HG03103 (cell line): ENCODE measurements around the gene CAPN11.

Source experiments
- ATAC-seq: cut with Tn5 transposase; IDR thresholded peaks from one replicate; pipeline ENCODE4 v1.9.1; 2021; ENCODE audit warnings: low read depth; ENCODE audit not compliant: unreplicated experiment

CAPN11 gene

DNA sequence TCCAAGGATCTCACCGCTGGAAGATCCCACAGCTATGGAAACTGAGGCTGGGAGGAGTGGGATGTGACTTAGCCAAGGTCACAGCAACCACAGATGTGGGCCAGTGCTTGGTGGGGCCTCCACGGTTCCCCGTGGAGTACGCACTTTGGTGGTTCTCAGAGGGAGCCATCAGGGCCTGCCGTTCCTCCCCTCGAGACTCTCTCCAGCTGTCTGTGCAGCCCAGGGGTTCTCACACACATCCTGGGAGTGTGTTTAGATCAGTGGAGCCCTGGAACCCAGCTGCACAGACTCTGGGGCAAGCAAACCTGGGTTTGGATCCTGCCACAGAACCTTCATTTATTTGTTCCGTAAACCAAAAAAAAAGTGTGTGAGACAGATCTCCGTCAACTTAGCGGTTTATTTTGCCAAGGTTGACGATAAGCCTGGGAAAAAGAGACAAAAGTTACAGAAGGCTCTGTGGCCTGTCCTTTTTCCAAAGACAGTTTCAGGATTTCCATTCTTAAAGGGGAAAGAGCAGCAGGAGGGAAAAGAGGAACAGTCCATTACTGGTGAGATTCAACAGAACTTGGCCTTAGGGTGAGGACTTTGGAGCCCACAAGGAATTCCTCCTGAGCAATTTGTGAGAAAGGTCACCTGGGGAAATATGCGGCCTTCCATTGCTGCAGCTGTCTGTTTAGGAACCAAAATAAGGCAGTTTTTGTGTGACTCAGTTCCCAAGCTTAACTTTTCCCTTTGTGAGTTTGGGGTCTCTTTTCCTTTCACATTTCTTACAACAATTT, 44.5 kb downstream of the CAPN11 start:
- no peak for ATAC-seq

DNA sequence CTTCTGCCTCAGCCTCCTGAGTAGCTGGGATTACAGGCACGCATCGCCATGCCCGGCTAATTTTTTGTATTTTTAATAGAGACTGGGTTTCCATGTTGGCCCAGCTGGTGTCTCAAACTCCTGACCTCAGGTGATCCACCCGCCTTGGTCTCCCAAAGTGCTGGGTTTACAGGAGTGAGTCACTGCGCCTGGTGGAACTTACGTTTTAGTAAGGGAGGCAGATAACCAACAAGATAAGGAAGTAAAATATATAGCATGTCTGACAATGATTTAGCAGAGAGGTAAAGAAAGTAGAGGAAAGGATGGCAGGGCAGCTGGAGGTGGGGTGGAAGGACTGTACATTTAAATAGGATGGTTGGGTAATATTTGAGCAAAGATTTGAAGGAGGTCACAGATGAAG, 45.3 kb downstream of the CAPN11 start:
- ATAC-seq, result no peak

DNA sequence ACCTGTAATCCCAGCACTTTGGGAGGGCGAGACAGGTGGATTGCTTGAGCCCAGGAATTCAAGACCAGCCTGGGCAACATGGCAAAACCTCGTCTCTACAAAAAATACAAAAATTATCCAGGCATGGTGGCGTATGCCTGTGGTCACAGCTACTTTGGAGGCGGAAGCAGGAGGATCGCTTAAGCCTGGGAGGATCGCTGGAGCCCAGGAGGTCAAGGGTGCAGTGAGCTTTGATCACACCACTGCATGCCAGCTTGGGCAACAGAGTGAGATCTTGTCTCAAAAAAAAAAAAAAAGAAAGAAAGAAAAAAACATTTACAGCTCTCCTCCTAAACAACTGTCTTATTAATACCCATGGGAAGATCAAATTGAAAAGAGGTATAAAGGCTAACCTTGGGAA, 49.3 kb downstream of the CAPN11 start:
- ATAC-seq, result no peak

DNA sequence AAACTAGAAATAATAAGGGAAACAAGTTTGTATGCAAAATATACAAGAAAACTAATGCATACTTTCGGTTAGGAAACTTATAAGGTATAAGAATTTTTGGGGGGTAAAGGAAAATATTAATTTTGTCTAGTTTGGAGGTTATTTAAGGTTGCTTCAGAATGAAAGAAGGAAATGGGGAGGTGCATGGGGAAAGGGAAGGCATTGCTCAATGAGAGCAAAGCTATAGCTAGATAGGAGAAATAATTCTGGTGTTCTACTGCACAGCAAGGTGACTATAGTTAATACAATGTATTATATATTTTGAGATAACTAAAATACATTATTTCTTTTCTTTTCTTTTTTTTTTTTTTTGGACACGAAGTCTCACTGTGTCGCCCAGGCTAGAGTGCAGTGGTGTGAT, 52.7 kb downstream of the CAPN11 start:
- ATAC-seq, result no peak

DNA sequence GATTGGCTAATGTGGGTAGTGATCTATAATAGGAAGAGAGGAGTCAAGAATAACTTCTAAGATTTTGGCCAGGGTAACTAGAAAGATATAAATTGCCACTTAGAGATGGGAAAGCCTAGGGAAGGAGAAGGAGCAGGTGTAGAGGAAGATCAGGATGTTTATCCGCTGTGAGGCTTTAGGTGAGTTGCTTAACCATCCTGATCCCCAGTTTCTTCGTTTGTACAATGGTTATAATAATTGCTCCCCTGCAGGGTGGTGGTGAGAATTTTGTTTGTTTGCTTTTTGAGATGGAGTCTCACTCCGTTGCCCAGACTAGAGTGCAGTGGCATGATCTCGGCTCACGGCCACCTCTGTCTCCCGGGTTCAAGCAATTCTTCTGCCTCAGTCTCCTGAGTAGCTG, 55.7 kb downstream of the CAPN11 start:
- ATAC-seq, result no peak

DNA sequence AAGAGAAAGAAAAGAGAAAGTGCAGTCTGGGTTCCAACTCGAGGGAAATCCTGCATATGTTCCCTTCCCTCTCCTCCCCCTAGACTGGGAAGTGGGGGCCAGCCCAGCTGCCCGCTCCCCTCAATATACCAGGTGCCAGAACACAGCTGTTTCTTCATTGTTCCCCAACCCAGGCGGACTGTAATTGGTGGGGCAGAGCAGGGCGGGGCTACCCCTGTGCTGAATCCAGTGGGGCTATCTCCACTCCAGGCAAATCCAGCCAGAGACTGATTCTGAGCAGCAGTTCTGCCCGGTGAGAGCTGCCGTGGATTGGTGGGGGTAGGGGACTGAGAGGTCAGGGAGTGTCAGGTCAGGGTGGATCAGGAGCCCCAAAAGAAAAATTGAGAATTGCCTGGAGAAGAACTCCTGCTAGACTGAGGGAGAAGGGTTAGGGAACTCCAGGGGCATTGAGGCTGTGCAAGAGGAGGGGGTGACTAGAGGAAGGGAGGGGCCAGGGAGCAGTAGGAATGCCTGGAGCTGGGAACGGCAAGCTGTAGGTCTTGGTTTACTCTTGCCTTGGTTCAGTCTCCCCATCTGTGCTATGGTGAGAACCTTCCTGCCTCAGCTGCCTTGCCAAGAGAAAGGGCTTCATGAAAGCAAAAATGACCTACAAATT, 58.2 kb downstream of the CAPN11 start, which contains the start of gene MYMX:
MYMX (plus strand) TSS at position 250 of the 655 bp plus-strand sequence. CDS start 546 bp downstream, outside the sequence.
- ATAC-seq, result no peak

DNA sequence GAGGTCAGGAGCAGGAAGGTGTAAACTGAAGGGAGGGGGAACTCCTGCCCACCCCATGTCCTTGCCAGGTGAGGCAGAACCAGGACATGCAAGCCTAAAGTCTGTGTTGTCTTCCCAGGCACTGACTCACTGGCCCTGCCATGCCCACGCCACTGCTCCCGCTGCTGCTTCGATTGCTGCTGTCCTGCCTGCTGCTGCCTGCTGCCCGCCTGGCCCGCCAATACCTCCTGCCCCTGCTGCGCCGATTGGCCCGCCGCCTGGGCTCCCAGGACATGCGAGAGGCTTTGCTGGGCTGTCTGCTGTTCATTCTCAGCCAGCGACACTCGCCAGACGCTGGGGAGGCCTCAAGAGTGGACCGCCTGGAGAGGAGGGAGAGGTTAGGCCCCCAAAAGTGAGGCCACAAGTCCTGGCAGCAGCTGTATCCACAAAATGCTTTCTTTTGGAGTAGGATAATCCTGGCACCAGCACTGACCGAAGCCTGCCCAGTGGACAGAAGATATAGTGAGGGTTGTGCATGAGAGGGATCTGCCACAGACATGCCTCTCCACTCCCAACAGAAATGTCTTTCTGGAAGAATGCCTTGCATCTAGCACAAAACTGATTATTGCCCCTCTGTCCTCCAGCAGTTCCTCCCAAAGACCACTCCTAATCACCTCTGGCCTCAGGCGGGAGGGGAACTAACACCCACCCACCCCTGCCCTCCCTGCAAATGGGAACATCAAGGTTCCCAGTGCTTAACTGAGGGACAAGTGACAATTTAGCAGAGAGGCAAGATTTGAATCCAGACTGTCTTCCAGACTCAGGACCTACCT, 58.9 kb downstream of the CAPN11 start:
- no peak for ATAC-seq

DNA sequence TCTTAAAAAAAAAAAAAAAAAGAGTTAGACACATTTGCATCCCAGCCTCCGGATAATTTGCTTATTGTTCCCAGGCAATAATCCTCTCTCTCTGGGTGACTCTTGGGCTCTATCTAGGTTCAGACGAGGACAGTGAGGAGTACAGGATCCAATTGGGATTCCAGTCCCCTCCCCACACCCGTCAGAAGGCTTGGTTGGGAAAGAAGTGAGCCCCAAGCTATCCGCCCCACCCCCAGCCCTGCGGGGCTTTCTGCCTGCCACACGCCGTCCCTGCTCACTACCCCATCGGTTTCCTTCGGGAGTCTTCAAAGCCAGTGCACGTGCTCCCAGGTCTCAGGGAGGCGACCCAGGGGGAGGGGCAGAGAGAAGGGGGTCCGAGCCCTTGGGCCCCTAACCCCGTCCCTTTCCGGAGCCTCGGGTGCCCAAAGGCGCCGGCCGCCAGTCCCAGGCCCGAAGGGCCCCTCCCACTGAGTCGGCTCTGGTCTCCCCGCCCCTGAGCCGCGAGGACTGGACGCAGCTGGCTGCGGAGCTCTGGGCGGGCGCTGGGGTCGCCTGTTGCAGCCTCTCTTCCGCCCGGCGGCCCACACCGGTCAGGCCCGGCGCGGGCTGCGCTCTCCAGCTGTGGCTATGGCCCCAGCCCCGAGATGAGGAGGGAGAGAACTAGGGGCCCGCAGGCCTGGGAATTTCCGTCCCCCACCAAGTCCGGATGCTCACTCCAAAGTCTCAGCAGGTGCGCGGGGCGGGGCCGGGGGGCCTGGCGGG, 60.6 kb downstream of the CAPN11 start:
- no peak for ATAC-seq

DNA sequence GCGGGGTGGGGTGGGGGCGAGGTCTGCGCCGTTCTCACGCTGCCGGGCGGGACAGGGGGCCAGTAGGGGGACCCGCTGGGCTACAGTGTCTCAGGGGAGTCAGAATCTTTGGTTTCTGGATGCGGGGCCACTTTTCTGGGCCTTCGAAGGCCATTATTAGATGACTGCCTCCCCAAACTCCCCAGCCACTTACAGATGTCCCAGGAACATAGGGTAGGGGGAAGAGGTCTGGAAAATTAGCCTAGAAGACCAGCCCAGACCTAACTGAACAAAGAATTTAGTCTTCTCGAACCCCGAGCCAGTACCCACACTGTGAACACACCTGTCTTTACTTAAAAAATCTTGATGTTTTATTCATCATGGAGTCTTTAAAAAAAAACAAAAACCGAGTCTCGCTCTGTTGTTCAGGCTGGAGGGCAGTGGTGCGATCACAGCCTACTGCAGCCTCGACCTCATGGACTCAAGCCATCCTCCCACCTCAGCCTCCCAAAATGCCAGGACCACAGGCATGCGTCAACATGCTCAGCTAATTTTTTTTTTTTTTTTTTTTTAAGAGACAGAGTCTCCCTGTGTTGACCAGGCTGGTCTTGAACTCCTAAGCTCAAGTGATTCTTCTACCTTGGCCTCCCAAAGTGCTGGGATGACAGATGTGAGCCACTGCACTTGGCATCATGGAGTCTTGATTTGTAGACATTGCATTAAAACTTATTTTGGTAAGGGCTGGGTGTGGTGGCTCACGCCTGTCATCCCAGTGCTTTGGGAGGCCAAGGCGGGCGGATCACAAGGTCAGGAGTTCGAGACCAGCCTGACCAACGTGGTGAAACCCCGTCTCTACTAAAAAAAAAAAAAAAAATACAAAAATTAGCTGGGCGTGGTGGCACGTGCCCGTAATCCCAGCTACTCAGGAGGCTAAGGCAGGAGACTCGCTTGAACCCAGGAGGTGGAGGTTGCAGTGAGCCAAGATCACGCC, 61.5 kb downstream of the CAPN11 start:
- no peak for ATAC-seq

DNA sequence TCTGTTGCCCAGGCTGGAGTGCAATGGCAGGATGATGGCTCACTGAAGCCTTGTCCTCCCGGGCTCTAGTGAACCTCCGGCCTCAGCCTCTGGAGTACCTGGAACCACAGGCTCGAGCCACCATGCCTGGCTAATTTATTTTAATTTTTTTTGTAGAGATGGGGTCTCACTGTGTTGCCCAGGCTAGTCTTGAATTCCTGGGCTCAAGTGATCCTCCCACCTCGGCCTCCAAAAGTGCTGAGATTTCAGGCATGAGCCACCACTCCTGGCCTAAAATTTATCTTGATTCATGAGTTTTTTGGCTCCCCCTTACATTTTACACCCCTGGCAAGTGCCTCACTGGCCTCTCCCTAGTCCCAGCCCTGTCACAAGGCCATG, 62.3 kb downstream of the CAPN11 start:
- no peak for ATAC-seq

DNA sequence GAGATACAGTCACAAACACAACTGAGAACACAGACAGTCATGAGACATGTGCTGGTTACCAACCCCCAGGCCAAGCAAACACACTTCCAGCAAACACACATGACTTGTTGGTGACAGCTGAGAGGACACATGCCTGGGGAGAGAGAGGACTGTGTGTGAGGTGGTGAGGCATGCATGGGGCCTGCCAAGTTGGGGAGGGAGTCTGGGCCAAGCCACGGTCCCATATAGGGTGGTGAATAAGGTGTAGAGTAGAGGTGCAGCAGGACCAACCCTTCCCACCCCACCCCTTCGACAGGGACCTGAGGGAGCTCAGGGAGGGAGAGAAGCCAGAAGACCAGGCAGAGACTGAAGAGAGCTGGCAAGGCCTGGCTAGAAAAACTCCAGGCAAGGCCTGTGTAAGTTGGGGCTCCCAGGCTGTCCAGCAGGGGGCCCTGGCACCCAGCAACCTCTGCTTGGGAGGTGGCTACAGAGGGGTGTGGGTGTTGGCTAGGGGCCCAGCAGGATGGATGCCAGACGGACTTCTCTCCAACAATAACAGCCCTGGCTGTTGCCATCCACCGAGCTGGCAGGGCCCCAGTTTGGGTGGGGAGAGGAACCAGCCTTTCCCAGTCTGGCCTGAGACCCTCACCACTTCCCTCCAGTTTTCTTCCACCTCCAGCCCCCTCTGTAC, 62.8 kb downstream of the CAPN11 start:
- peak; percentile 36 for ATAC-seq

DNA sequence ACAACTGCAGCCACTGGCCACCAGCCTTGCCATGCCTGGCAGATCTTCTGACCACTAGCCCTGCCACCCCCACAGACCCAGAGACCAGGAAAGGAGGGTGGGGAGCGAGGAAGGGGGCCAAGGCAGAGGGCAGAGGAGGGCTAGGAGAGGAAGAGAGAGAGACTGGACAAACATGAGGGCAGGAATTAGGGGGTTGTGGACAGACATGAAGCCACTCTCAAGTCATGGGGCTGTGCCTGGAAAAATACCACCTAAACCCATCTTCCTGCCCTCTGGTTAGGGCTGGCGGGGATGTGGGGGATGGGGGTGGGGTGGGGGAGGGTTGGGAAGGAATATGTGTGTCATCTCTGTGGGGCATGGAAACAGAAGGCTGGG, 63.3 kb downstream of the CAPN11 start:
- ATAC-seq, result no peak

DNA sequence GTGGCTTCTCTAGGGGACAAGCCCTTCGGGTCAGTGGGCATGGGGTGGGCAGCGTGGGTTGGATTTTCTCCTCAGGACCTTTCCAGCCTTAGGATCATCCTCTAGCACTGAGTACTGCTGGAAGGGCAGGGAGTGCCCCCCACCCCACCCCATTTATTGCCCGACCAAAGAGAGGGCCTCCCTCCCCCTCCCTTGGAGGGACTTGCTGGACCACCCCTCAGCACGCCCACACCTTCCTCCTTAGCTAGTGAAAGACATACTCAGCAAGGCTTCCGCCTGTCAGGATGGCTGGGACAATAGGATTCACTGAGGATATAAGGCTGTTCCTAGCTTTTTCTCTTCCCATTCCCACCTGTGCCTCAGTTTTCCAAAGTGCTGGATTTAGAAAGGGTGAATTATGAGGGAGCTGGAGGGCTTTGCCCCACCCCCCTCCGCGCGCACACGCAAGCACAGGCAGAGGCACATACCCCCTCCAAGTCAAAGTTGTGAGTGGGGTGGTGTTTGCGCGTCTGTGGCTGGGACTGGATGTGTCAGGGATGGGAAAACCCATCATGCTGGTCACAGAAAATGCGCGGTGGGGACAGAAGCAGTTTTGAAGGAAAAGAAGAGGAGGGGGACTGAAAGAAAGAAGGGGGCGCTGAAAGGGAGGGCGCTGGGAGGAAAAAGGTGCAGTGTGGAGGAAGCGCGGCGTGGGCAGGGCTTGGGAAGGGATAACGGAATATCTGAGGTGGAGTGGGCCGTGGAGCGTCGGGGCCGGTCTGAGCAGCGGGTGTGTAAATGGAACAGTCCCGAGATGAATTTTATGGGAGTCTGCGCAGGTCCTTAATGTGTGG, 64.1 kb downstream of the CAPN11 start:
- no peak for ATAC-seq

DNA sequence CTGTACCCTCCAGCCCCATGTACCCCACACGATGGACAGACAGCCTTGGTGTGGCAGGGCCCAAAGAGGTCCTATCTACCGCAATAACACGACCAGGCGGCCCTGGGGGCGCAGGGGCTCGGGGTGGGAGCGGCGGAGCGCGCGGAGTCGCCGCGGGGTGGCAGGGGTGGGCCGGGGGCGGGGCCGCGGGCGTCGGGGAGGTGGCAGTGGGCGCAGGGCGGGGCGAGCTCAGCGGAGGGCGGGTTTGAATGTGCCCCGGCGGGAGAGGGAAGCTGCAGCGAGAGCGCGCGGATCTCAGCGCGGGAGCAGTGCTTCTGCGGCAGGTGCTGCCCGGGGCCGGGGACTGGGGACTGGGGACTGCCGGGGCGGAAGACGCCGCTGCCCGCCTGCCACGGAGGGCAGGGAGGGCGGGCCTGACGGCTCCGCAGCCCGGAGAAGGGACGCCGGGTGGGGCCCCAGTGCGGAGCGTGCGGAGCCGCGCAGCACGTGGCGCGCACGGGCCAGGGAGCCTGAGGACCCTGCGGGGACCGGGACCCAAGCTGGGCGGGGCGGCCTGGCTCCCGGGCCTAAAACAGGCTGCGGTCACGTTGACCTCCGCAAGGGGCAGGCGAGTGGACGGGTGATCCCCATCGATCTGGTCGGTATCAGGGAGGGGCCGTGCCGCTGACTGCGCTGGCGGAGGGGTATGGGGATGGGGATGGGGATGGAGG, 64.9 kb downstream of the CAPN11 start, which contains the start of gene SLC29A1:
SLC29A1 (plus strand) TSS at position 277 of the 710 bp plus-strand sequence. CDS start 3,719 bp downstream, outside the sequence.
- peak; percentile 48 for ATAC-seq

DNA sequence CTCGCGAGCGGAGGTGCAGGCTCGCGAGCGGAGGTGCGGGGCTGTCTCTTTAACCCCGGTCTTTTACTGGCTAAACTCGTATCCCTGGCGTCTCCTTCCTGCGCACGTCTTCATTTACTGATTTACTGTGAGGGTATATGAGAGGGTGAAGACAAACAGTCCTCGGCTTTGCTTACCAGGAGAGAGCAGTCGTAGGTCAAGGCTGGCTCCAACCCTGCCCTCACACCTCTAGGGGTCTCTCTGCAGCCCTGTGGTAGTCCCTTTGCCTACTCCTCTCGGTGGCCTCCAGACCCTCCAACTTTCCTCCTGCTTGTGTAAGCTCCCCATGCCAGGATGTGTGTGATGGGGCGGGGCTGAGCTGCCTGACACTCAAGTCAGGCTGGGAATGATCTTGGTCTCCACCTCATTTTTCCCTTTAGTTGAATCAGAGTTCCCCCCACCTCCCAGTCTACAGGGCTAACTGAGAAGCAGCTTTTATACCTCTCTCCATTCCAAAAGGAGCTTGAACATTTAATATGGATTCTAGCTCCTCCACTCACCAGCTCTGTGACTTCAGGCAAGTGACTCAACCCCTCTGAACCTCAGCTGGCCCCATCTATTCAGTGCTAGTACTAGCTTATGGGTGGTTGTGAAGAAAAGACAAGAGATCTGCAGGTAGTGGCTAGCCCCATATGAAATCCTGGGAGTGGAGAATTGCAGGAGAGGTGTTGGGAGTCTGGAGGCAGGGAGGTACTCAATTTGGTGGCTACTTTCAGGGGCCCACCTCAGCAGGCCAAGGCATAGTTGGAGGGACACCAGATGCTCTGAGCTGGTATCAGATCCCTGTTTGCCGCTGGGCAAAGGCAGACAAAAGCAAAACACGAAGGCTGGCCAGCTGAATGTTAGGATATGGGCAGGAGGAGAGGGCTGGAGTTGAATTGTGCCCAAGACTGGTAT, 65.7 kb downstream of the CAPN11 start:
- no peak for ATAC-seq

DNA sequence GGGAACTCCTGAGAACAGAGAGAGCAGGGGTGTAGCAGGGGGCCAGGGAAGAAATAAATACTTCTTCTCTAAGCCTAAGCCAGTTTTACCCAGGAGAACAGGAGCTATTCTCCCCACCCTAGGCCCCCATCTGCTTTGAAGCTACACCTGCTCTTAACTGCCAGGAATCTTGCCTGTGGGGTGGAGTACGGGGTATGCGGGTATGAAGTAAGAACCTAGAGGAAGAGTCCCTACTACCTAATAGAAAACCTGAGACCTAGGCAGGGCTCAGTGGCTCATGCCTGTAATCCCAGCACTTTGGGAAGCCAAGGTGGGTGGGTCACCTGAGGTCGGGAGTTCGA, 66.3 kb downstream of the CAPN11 start:
- ATAC-seq, result no peak
